RWPE1 (cell line): ENCODE results near the gene ZSWIM6.

Experiments
- CTCF ChIA-PET: fragments of 350-600 bp; sonication (Branson Sonifier 250); formaldehyde crosslinking; extraction: SDS; loops from one replicate; lab custom pipeline; 2021; lab: Yijun Ruan, JAX
- POLR2A ChIA-PET: fragments of 400-600 bp; formaldehyde crosslinking; extraction: SDS; loops from one replicate; lab custom pipeline; 2020; ENCODE audit warnings: antibody characterized with exemption; ENCODE audit not compliant: low non-redundant PET; lab: Yijun Ruan, JAX
- DNase-seq: peaks from one replicate; pipeline ENCODE4 v3.0.0; 2012; ENCODE audit warnings: low spot score
- H3K27ac ChIP-seq: fragments of 450-650 bp; 2 replicates; pipeline ENCODE4 v1.5.1; 2017
- CTCF ChIP-seq: fragments of 450-650 bp; conservative IDR thresholded peaks from 2 replicates; pipeline ENCODE4 v1.5.1; 2017; ENCODE audit warnings: low read depth, mild to moderate bottlenecking

Gene ZSWIM6

GRCh38 chr5:61381968-61382367 lies 49.9 kb downstream of the ZSWIM6 start:
- TF ChIP-seq CTCF: no peak
- POLR2A ChIA-PET: no interaction called here
- H3K27ac ChIP-seq: no peak overlapping the region
- no peak for DNase-seq
- CTCF ChIA-PET: no interaction called here

GRCh38 chr5:61385627-61386026 lies 53.6 kb downstream of the ZSWIM6 start:
- ChIA-PET POLR2A (no interaction called here), CTCF (no interaction called here)
- H3K27ac ChIP-seq: no peak overlapping the region
- TF ChIP-seq CTCF: no peak
- DNase-seq: no peak

GRCh38 chr5:61386045-61386800 lies 54.2 kb downstream of the ZSWIM6 start:
- ChIA-PET POLR2A (no interaction called here), CTCF (interaction anchor here (0.6 kb wide), 1 partner anchor 34 kb away, joined by 3 read pairs; no protein-coding TSS in a partner anchor)
- DNase-seq: no peak
- no peak for TF ChIP-seq CTCF
- H3K27ac ChIP-seq: no peak overlapping the region

GRCh38 chr5:61389609-61390008 lies 57.6 kb downstream of the ZSWIM6 start:
- no peak for TF ChIP-seq CTCF
- H3K27ac ChIP-seq: no peak overlapping the region
- no peak for DNase-seq
- ChIA-PET POLR2A (no interaction called here), CTCF (interaction anchor here (0.6 kb wide), 1 partner anchor 25 kb away, joined by 3 read pairs; no protein-coding TSS in a partner anchor)

GRCh38 chr5:61394078-61394704 lies 62.1 kb downstream of the ZSWIM6 start:
- no peak overlapping the region for H3K27ac ChIP-seq
- CTCF ChIA-PET: no interaction called here
- no peak for TF ChIP-seq CTCF
- DNase-seq: no peak
- POLR2A ChIA-PET: no interaction called here

GRCh38 chr5:61394793-61395192 lies 62.7 kb downstream of the ZSWIM6 start:
- POLR2A ChIA-PET: no interaction called here
- CTCF ChIA-PET: interaction anchor here (0.6 kb wide), 1 partner anchor 540 kb away, joined by 3 read pairs; no protein-coding TSS in a partner anchor
- H3K27ac ChIP-seq: no peak overlapping the region
- no peak for DNase-seq
- TF ChIP-seq CTCF: no peak
